MCF 10A (cell line): ENCODE measurements around the gene AKAP13. TPM values are rescaled to one million over a fixed set of nuclear protein-coding genes. Genes with fewer than 3 reads are reported as not detected.
A peak's percentile ranks its signal among the peaks of the same experiment; 100 is the strongest.

Experiments used
- BruUV-seq: library from RNA; stranded (reverse); fragments of 400-500 nt; replicated peaks from 2 replicates; lab custom pipeline; 2021; lab: Mats Ljungman, UMichigan
- CTCF ChIA-PET: fragments of 300-600 bp; sonication (Branson Sonifier 250); formaldehyde crosslinking; extraction: SDS; loops from one replicate; lab custom pipeline; 2021; ENCODE audit warnings: antibody characterized with exemption, inconsistent platforms; lab: Yijun Ruan, JAX
- POLR2A ChIA-PET: fragments of 300-600, 350-650 bp; sonication (Branson Sonifier 250); formaldehyde crosslinking; extraction: SDS; loops from one replicate; lab custom pipeline; 2020; ENCODE audit warnings: antibody characterized with exemption, inconsistent platforms; lab: Yijun Ruan, JAX
- DNase-seq: peaks from one replicate; pipeline ENCODE4 v3.0.0-alpha.2; 2018; ENCODE audit not compliant: unreplicated experiment
- H3K27ac Mint-ChIP-seq: one replicate; pipeline ENCODE4 v1.8.0; 2022; ENCODE audit warnings: mild to moderate bottlenecking, low read depth, mixed read lengths; ENCODE audit not compliant: unreplicated experiment
- H3K27me3 Mint-ChIP-seq: one replicate; pipeline ENCODE4 v1.8.0; 2022; ENCODE audit warnings: mixed read lengths; ENCODE audit not compliant: insufficient read depth, unreplicated experiment
- H3K36me3 Mint-ChIP-seq: one replicate; pipeline ENCODE4 v1.8.0; 2022; ENCODE audit warnings: mild to moderate bottlenecking, moderate library complexity, mixed read lengths; ENCODE audit not compliant: insufficient read depth, unreplicated experiment
- H3K4me1 Mint-ChIP-seq: one replicate; pipeline ENCODE4 v1.8.0; 2022; ENCODE audit warnings: mixed read lengths; ENCODE audit not compliant: insufficient read depth, unreplicated experiment
- H3K4me3 Mint-ChIP-seq: one replicate; pipeline ENCODE4 v1.8.0; 2022; ENCODE audit warnings: mild to moderate bottlenecking, moderate library complexity, mixed read lengths; ENCODE audit not compliant: unreplicated experiment
- H3K9me3 Mint-ChIP-seq: one replicate; pipeline ENCODE4 v1.8.0; 2022; ENCODE audit warnings: mixed read lengths; ENCODE audit not compliant: unreplicated experiment
- CTCF ChIP-seq: fragments of 200-600 bp; IDR thresholded peaks from one replicate; pipeline ENCODE4 v1.8.0; 2022; ENCODE audit warnings: antibody characterized with exemption, mild to moderate bottlenecking; ENCODE audit not compliant: unreplicated experiment
- intact Hi-C: fragments of 100-400 bp; cut with micrococcal nuclease; formaldehyde crosslinking; loops from 2 replicates; pipeline ENCODE4 v1.14.1; 2022
- total RNA-seq: library from RNA; stranded (reverse); gene quantifications from 2 replicates; pipeline ENCODE4 v1.2.3, GENCODE V29; 2022

The AKAP13 gene
- total RNA-seq, 1 experiment from 2014 or later = 65.7 TPM

DNA sequence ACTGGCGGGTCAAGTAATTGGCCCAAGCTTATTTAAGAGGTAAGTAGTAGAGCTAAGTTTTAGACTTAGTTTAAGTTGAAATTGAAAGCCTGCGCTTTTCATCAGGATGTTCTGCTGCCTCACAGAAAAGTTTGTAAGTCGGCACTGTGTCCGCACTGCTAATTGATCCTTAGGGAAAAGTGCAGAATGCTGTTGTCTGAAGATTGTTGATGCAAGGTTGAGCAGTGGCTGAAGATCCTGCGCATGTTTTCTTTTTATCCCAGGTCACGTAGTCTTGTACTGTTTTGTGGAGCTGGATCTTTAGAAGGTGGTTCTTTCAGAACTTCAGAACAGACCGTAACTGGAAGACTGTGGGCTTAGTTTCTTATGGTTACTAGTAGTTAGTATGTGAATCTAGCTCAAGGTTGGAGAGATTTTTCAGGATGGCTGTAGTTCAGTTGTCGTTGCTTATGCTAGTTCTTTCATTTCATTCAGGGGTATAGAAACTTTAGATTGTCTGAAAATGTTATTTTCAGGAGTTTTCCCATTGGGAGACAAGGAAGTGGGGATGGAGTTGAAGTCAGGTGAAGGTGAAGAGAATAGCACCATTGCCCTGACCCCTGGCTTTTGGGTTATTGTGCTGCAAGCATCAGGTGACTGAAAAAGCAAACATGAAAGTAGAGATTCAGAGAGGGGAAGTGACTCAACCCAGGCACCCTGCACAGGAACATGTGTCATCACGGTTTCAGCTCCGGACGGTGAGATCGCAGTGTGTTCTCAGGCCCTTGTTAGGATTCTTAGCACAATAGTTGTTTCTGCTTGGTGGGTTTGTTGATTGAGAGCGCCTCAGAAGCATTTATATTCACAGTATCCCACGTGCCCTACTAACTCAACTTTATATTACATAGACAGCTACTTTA, 32.8 kb downstream of the AKAP13 start:
- peaks cover 57% of the 10 kb centered on the region for H3K4me1 Mint-ChIP-seq
- BruUV-seq = no TSS peak

DNA sequence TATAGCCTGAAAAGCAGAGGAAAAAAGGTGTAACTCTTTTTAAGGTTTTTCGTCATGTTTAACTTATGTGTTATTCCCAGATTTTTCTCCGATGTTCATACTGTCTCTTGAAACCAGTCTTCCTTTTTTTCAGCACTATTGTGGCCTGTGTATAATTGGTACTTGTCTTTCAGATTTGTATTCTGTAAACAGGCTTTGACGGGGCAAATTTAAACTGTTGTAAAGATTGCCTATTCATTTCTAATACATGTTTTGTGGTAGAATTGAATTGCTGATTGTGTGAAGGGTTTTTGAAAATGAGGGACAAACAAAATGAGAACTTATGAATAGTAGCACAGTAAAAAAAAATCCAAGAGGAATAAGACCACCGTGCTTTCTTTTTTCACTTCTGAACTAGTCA, 33.6 kb downstream of the AKAP13 start:
- no peak for DNase-seq
- Mint-ChIP-seq H3K9me3 (no peaks in the 10 kb centered on the region), H3K27ac (peak overlapping the region; percentile 94), H3K27me3 (no peaks in the 10 kb centered on the region), H3K4me3 (peak overlapping the region; percentile 60), H3K4me1 (peaks cover 51% of the 10 kb centered on the region), H3K36me3 (peaks cover 28% of the 10 kb centered on the region)
- intact Hi-C loops = loop anchor here (1.0 kb wide), 2 partner anchors 83 to 118 kb away; no protein-coding TSS in a partner anchor
- ChIA-PET POLR2A (interaction anchor here (0.8 to 4.4 kb wide), 17 partner anchors 10 to 96 kb away, joined by 3 to 94 read pairs (median 7); partner anchors contain the start of gene AKAP13), CTCF (interaction anchor here (0.8 to 8.0 kb wide), 21 partner anchors 9 to 129 kb away, joined by 3 to 134 read pairs (median 4); no protein-coding TSS in a partner anchor)
- TSS peak; percentile 89 for BruUV-seq
- TF ChIP-seq CTCF = no peak

More for the DNA sequence above, 32.8 kb downstream of the AKAP13 start:
- Mint-ChIP-seq H3K4me3 (peak overlapping the region; percentile 60), H3K36me3 (peaks cover 28% of the 10 kb centered on the region), H3K27me3 (no peaks in the 10 kb centered on the region), H3K9me3 (no peaks in the 10 kb centered on the region), H3K27ac (peak overlapping the region; percentile 94)
- intact Hi-C loops = loop anchor here (1.0 kb wide), 2 partner anchors 31 to 73 kb away; no protein-coding TSS in a partner anchor
- DNase-seq = peak; percentile 97
- POLR2A ChIA-PET = interaction anchor here (0.6 to 4.4 kb wide), 19 partner anchors 9 to 102 kb away, joined by 3 to 94 read pairs (median 6); partner anchors contain the start of gene AKAP13
- CTCF ChIA-PET = interaction anchor here (0.6 to 8.0 kb wide), 23 partner anchors 9 to 828 kb away, joined by 3 to 134 read pairs (median 5); no protein-coding TSS in a partner anchor
- no peak for TF ChIP-seq CTCF

- intact Hi-C loops = loop anchor here (1.0 kb wide), 2 partner anchors 83 to 118 kb away; no protein-coding TSS in a partner anchor
- POLR2A ChIA-PET = interaction anchor here (0.8 to 4.4 kb wide), 15 partner anchors 10 to 96 kb away, joined by 3 to 94 read pairs (median 7); partner anchors contain the start of gene AKAP13
- TF ChIP-seq CTCF = no peak
- CTCF ChIA-PET = interaction anchor here (0.6 to 8.0 kb wide), 24 partner anchors 9 to 145 kb away, joined by 3 to 134 read pairs (median 4); no protein-coding TSS in a partner anchor
- Mint-ChIP-seq H3K27me3 (no peaks in the 10 kb centered on the region), H3K36me3 (peaks cover 28% of the 10 kb centered on the region), H3K9me3 (no peaks in the 10 kb centered on the region), H3K4me3 (peak overlapping the region; percentile 60), H3K27ac (peak overlapping the region; percentile 94), H3K4me1 (peaks cover 56% of the 10 kb centered on the region)
- BruUV-seq = no TSS peak
- DNase-seq = peak; percentile 46
These were observed 34.1 kb downstream of the AKAP13 start for GRCh38 chr15:85414495-85414894.
